ENCODE measurements around the gene SKI.

DNA sequence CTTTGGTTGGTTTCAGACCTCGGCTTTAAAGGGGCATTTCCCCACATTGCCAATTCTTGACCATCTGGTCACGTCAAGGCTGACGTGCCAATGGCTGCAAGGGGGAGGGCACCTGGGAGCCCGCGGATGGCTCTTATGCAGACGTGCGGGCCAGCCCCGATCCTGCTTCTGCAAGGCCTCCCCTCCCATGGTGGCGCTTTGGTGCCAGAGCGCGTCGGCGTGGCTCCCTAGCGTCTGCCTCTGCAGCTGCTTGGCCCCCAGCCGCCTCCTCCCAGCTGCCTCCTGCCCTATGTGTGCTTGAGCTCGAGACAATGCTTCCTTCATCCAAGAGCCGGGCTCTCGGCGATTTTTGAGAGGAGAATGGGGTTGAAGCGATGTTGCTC, 29.1 kb downstream of the SKI start:
- TF ChIP-seq CTCF (IDR thresholded peaks at IDR 0.05; ENCODE audit: low read length) (no peak), EZH2 (IDR thresholded peaks at IDR 0.05; ENCODE audit: borderline replicate concordance, low read length) (no peak)

All from OCI-LY1 (cell line).